Activated CD8-positive, alpha-beta memory T cell treated with anti-CD3 and anti-CD28 coated beads, Interleukin-2, amount 50 U/mL, for 48 hours (primary cell): ENCODE data around the gene SYT5.
"Not testable (repeated sequence)": the region's sequence is repeated elsewhere in the genome, so short reads cannot be mapped to it uniquely, and the experiment has no call there.

ENCODE experiments used
- DNase-seq: peaks from one replicate; pipeline ENCODE4 v3.0.0-alpha.2; 2020

The SYT5 gene

DNA sequence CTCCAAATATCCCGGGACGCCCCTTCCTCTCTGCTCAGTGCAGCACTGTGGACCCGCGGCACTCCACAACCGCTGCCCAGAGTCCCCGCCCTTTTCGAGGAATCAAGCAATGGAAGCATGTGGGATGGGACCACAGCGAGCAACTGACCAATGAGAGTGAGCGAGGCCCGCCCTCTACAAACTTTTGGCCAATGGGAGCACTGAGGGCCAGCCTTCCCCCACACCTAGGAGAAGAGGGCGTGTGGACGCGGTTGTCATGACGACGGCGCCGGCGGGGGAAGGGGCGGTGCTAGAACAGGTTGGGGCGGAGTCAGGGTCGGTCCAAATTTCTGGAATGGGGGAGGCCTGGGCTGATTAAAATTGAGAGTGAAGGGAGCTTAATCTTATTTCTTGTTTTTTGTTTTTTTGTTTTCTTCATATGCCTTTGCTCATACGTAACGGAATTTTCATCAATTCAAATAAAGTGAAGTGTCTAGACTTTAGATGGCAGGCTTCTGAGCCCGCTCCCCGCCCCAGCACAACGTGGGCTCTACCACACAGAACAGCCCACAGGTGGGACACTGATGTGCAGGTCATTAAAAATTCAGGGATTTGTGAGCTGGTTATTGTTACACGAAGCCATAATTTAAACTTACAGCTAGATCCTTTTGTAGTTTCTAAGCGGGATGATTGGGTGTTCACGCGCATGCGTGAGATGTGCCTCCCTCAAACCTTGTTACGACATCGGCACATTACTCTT, 13.4 kb downstream of the SYT5 start, which contains the start of gene DNAAF3:
Gene DNAAF3 (minus strand): TSS at position 84 of the 739 bp plus-strand sequence. CDS start 200 bp downstream, outside the sequence.
- DNase-seq = peak; percentile 95

DNA sequence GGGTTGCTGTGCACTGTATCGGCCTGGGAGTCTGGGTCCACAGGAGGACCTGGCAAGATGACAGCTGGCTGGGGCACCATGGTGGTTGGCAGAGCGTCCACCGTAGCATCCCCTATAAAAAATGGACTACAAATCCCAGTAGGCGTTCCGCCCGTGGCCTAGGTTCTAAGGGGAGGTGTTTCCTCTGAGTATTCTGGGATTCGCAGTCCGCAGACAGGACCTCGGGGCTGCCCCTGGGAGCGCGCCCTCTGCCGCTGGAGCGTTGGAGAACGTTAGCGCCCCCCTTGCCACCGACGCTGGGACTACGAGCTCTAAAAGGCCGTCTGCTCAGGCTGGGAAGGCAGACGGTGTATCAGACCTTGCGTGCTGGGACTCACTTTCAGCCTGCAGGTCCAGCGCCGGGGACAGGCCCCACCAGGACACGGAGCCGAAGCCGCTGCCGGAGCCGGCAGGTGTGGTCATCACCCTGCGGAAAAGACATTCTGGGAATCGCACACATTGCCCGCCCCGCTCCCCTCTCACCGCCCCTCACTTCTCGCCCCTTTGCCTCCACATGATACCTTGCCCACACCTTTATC, 14.0 kb downstream of the SYT5 start:
- DNase-seq = peak; percentile 77

GRCh38 chr19:55161571-55162322, 18.3 kb downstream of the SYT5 start:
- no peak for DNase-seq

DNA sequence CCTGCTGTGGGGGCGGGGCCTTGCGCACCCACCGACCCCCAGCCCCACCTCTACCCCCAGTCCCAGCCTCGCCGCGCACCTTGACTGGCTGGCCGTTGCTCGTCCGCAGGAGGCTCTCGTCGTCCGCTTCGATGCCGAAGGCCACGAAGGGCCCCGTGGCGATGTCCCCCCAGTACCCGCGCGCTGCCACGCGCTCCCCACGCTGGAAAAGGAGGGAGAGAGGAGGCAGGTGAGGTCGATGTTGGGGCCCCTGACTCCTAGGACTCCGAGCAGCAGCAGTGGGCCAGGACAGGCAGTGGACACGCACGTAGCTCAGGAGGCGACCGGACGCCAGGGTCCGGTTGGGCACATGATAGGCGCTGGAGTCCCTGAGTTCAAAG, 19.1 kb downstream of the SYT5 start:
- no peak for DNase-seq

GRCh38 chr19:55160128-55160985, 19.7 kb downstream of the SYT5 start:
- peak; percentile 96 for DNase-seq

- no peak for DNase-seq
Observed at GRCh38 chr19:55158848-55159749, 21.0 kb downstream of the SYT5 start.

GRCh38 chr19:55158423-55158822, 21.7 kb downstream of the SYT5 start:
- no peak for DNase-seq

DNA sequence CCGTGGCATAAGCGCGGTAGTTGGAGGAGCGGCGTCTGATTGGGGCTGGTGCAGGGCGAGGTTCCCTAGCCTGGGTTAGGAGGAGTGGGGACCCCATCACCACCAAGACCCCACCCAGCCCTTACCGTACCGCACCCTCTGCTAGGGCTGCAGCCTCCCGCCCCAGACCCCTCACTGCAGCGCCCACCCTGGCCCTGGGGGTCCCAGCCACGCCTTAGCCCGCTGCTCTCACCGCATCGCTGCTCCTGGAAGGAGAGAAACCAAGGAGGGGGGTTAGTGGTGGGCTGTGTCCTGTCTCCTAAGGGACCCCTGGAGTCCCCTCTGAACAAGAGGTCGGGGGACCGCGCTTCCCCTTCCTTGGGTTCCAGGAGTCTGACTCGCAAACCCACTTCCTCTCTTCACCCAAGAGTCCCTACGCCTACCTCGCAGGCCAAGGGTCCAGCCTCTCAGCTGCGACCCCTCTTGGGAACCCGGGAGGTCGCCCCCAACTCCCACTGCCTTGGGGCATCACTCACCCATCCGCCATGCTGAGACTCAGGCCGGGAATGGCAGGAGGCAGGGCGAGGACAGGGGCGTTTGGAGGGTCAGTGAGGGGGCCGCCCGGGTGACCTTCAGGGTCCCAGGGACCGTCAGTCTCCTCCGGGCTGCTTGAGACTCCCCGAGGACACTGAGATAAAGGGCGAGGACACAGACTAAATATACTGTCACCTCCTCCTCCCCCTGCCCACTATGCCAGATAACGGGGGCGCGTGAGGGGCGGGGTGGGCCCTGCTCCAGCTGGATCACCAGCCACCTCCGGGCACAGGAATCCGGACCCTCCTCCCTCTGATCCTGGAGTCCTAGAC, 22.8 kb downstream of the SYT5 start, which contains the start of gene TNNI3:
Gene TNNI3 (minus strand): TSS at position 669 of the 845 bp plus-strand sequence. CDS start 143 bp downstream, at position 526.
- DNase-seq = no peak

- DNase-seq = peak; percentile 85
Observed at GRCh38 chr19:55156202-55157063, 23.7 kb downstream of the SYT5 start.

DNA sequence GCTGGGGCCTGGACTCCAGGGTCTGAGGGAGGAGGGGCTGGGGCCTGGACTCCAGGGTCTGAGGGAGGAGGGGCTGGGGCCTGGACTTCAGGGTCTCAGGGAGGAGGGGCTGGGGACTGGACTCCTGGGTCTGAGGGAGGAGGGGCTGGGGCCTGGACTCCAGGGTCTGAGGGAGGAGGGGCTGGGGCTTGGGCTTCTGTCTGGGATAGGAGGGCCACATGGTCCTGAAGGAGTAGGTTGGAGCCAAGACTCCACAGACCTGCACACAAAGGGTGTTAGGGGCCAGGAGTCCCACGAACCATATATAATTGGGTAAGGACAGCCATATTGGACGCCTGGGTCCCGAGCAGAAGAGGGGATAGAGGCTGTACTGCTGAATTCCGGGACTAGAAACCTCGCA, 24.3 kb downstream of the SYT5 start:
- not testable (repeated sequence) for DNase-seq

GRCh38 chr19:55153652-55154264, 26.3 kb downstream of the SYT5 start:
- DNase-seq = no peak

- DNase-seq = no peak
Observed at GRCh38 chr19:55152017-55152416, 28.1 kb downstream of the SYT5 start.

DNA sequence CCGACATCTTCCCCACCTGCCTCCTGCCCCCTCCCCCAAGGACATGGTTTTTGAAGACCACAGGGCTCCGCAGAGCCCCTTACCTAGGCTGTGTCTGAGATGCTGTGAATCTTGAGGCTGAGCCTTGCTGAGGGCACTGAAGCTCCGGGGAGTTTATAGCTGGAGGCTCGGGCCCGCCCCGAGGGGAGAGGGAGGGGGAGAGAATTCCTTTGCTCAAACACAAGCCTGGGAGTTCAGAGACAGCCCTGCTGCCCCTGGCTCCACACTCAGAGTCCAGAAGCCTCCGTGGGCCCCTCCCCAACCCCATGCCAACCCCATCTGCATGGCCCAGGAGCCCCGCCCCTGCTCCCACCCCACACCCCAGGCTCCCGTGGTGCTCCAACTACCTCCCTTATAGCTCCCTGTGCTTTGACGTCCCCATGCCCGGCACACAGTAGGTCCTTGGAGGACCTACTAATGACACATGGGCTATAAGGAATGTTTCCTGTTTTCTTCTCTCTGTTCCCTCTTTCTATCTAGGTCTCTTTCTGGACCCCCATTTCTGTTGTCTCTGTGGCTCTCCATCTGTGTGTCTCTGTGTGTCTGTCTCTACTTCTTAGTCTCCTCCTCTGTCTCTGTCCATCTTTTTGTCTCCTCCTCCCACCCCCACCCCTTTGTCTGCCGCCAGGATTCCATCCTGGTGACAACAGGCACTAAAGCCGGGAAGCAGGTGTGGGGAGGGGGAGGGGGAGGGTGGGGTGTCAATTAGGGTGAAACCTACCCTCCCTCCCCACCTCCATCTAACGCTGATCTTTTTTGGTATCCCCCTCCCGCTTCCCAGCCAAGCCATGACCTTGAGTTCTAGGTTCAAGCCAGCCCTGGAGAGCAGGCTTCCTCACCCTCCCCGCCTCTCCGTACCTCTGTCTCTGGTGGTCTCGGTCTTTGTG, 30.7 kb downstream of the SYT5 start, which contains the start of gene TNNT1:
Gene TNNT1 (minus strand): TSS at position 129 of the 926 bp plus-strand sequence. CDS start 2,049 bp downstream, outside the sequence.
- no peak for DNase-seq

- no peak for DNase-seq
Observed at GRCh38 chr19:55147545-55148251, 32.4 kb downstream of the SYT5 start.

- DNase-seq = no peak
Observed at GRCh38 chr19:55146705-55147273, 33.3 kb downstream of the SYT5 start.

DNA sequence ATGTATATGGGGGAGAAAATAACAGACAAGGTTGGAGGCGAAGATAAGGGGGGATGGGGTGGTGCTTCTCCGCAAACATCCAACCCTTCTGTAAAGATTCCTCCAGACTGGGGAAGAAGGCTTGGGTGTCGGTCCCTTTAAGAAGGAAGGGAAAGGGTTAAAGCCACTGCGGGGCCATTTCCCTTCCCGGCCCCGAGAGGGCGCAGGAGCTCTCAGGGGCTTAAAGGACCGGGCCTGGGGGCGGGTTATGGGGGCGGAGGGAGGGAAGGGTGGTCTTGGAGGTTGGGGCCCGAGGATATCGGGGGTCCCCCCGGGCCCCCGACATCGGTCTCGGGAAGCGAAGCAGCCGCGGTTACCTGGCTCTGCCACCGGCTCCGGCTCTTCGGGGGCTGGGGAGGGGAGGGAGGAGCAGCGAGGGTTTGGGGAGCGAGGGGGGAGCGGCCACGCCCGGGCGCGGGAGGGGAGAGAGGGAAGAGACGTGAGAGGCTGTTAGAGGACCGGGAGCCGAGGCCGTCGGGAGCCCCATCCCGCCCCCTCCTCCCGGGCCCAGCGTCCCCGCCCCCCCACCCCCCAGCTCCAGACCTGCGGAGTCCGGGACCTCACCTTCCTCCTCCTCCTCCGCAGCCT, 33.9 kb downstream of the SYT5 start:
- DNase-seq = no peak
